GM18517 (cell line): ENCODE results near the gene GPHN.

Experiments
- ATAC-seq: cut with Tn5 transposase; IDR thresholded peaks from one replicate; pipeline ENCODE4 v1.9.1; 2021; ENCODE audit warnings: mild to moderate bottlenecking, moderate library complexity; ENCODE audit not compliant: unreplicated experiment

GPHN gene

GRCh38 chr14:67195279-67195678, 687.3 kb downstream of the GPHN start:
- ATAC-seq: no peak

GRCh38 chr14:67199016-67199415, 691.1 kb downstream of the GPHN start:
- no peak for ATAC-seq

- ATAC-seq: no peak
These were observed 699.9 kb downstream of the GPHN start for GRCh38 chr14:67207810-67208209.

- no peak for ATAC-seq
These were observed 710.2 kb downstream of the GPHN start for GRCh38 chr14:67218126-67218525.

GRCh38 chr14:67221248-67221981, 713.5 kb downstream of the GPHN start:
- no peak for ATAC-seq

GRCh38 chr14:67221982-67222328, 714.0 kb downstream of the GPHN start:
- no peak for ATAC-seq

- ATAC-seq: no peak
These were observed 717.6 kb downstream of the GPHN start for GRCh38 chr14:67225523-67225922.

- ATAC-seq: no peak
These were observed 720.5 kb downstream of the GPHN start for GRCh38 chr14:67228325-67228984.
